Tibial nerve (tissue), 4 donors: ENCODE data around the gene CUL9.

Experiments used
- EP300 ChIP-seq, 2 donors: sonication (generic); formaldehyde crosslinking; IDR thresholded peaks; one replicate each; pipeline ENCODE4 v1.6.1; 2017; ENCODE audit warnings: antibody characterized with exemption in 2 of 2, mild to moderate bottlenecking in 1 of 2
- POLR2A ChIP-seq, 2 donors: fragments of 450-650 bp; IDR thresholded peaks; one replicate each; pipeline ENCODE4 v1.6.1; 2017; ENCODE audit warnings: antibody characterized with exemption in 2 of 2, mild to moderate bottlenecking in 2 of 2, moderate library complexity in 2 of 2
- TF ChIP-seq, protein P1 (sequence below), 5 experiments: fragments of 200-600 bp in 3 of 5; fragments of 450-650 bp in 2 of 5; sonication (generic) in 3 of 5; IDR thresholded peaks; one replicate each; pipeline ENCODE4 v1.5.1; 2016 to 2019; ENCODE audit warnings: antibody characterized with exemption in 5 of 5, mild to moderate bottlenecking in 3 of 5, moderate library complexity in 2 of 5

DNA sequence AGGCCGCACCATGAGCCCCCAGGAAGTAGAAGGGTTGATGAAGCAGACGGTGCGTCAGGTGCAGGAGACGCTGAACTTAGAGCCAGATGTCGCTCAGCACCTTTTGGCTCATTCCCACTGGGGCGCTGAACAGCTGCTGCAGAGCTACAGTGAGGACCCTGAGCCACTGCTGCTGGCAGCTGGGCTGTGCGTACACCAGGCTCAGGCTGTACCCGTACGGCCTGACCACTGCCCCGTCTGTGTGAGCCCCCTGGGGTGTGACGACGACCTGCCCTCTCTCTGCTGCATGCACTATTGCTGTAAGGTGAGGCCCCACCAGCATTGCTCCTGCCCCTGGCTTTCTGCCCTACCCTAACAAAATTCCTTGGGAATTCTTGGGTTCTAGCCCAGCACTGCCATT, 34.2 kb downstream of the CUL9 start:
- TF ChIP-seq, protein P1, sequence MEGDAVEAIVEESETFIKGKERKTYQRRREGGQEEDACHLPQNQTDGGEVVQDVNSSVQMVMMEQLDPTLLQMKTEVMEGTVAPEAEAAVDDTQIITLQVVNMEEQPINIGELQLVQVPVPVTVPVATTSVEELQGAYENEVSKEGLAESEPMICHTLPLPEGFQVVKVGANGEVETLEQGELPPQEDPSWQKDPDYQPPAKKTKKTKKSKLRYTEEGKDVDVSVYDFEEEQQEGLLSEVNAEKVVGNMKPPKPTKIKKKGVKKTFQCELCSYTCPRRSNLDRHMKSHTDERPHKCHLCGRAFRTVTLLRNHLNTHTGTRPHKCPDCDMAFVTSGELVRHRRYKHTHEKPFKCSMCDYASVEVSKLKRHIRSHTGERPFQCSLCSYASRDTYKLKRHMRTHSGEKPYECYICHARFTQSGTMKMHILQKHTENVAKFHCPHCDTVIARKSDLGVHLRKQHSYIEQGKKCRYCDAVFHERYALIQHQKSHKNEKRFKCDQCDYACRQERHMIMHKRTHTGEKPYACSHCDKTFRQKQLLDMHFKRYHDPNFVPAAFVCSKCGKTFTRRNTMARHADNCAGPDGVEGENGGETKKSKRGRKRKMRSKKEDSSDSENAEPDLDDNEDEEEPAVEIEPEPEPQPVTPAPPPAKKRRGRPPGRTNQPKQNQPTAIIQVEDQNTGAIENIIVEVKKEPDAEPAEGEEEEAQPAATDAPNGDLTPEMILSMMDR (IDR thresholded peaks at IDR 0.05), result no peak
- TF ChIP-seq POLR2A (IDR thresholded peaks at IDR 0.05) (no peak), EP300 (IDR thresholded peaks at IDR 0.05) (no peak)
